HG02852 (cell line): ENCODE results near the gene KNDC1.

Source experiments
- ATAC-seq: cut with Tn5 transposase; IDR thresholded peaks from one replicate; pipeline ENCODE4 v1.9.1; 2021; ENCODE audit warnings: mild to moderate bottlenecking, moderate library complexity; ENCODE audit not compliant: unreplicated experiment

The KNDC1 gene

GRCh38 chr10:133238466-133238804, 78.4 kb downstream of the KNDC1 start:
- no peak for ATAC-seq

- no peak for ATAC-seq
These were observed 80.0 kb downstream of the KNDC1 start for GRCh38 chr10:133239990-133240389.

- ATAC-seq: no peak
These were observed 81.6 kb downstream of the KNDC1 start for GRCh38 chr10:133241501-133242205.

GRCh38 chr10:133242611-133243356, 82.8 kb downstream of the KNDC1 start:
- no peak for ATAC-seq

- no peak for ATAC-seq
These were observed 83.6 kb downstream of the KNDC1 start for GRCh38 chr10:133243593-133243992.

GRCh38 chr10:133245439-133246235, 85.6 kb downstream of the KNDC1 start:
- ATAC-seq: no peak

GRCh38 chr10:133246236-133246626, 86.2 kb downstream of the KNDC1 start:
- no peak for ATAC-seq

GRCh38 chr10:133247681-133248333, 87.8 kb downstream of the KNDC1 start:
- ATAC-seq: no peak

- no peak for ATAC-seq
These were observed 88.3 kb downstream of the KNDC1 start for GRCh38 chr10:133248334-133248715.

- no peak for ATAC-seq
These were observed 89.2 kb downstream of the KNDC1 start for GRCh38 chr10:133249094-133249780.

GRCh38 chr10:133249975-133250754, 90.1 kb downstream of the KNDC1 start:
- ATAC-seq: no peak

GRCh38 chr10:133251388-133252222, 91.6 kb downstream of the KNDC1 start:
- no peak for ATAC-seq

GRCh38 chr10:133252223-133252552, 92.2 kb downstream of the KNDC1 start:
- no peak for ATAC-seq

- ATAC-seq: no peak
These were observed 93.4 kb downstream of the KNDC1 start for GRCh38 chr10:133253361-133253955.

- ATAC-seq: no peak
These were observed 94.6 kb downstream of the KNDC1 start for GRCh38 chr10:133254421-133255120.

- no peak for ATAC-seq
These were observed 95.3 kb downstream of the KNDC1 start for GRCh38 chr10:133255323-133255722.

- no peak for ATAC-seq
These were observed 97.6 kb downstream of the KNDC1 start for GRCh38 chr10:133257489-133258065.
